ENCODE measurements around the gene CLDN11. TPM values are rescaled to one million over a fixed set of nuclear protein-coding genes. Genes with fewer than 3 reads are reported as not detected.

CLDN11 gene
- 77.5 and 185 TPM in 2 replicates for total RNA-seq

DNA sequence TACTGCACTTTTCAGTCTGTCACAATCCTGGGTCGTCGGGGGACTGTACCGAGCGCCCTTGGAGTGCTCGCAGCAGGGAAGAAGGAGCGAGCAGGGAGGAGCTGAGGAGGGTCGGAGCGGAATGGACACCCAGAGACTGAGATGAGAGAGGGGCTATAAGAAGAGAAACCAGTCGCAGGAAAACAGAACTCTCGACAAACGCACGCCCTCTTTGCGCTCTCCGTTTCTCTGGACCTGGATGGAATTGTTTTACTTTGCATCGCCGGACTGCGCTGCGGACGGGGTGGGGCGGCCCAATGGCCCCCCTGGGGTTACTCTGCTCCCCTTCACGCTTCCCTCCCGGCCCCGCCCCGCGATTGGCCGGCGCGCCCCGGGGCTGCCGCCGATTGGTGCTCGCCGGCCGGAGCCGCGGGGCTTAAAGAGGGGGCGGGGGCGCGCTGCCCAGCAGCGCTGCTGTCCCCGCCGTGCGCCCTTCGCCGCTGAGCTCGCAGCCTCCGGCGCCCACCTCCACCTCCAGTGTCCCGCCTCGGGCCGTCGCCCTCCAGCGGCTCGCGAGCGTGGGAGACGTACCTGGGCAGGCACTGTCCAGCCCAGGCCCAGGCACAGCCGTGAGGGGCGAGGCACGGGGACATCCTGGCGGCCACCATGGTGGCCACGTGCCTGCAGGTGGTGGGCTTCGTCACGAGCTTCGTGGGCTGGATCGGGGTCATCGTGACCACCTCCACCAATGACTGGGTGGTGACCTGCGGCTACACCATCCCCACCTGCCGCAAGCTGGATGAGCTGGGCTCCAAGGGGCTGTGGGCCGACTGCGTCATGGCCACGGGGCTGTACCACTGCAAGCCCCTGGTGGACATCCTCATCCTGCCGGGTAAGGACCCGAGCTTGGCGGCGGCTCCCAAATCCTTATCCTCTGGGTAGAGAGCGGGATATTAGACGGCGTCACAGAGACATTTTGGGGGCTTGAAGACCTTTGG is at the start of gene CLDN11:
Gene CLDN11, plus strand, starts transcription at position 447 of the 977 bp plus-strand sequence. Its CDS starts 199 bp downstream, at position 646.
- peak in 1 of 2 donors; percentile 76 for DNase-seq (ENCODE audit: low read depth in 2 of 2)

DNA sequence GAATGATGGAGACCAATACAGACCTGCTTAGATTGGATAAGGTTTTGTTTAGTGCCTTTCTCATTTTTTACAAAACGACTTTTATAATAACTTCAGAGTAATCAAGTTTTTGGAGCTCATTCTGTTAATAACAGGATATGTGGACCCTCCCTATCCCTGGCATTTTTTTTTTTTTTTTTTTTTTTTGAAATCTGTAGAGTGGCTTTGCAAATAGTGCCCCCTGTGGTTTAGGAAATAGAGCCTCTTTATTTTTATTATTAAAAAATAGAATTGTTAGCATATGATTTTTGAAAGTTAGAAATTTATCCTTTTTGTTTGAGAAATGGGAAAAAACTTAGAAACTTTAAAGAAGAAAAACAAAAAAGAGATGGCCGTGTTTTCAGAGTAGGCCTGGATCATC is 49.7 kb upstream of the CLDN11 start:
- DNase-seq (ENCODE audit: low read depth in 2 of 2) = no peak

DNA sequence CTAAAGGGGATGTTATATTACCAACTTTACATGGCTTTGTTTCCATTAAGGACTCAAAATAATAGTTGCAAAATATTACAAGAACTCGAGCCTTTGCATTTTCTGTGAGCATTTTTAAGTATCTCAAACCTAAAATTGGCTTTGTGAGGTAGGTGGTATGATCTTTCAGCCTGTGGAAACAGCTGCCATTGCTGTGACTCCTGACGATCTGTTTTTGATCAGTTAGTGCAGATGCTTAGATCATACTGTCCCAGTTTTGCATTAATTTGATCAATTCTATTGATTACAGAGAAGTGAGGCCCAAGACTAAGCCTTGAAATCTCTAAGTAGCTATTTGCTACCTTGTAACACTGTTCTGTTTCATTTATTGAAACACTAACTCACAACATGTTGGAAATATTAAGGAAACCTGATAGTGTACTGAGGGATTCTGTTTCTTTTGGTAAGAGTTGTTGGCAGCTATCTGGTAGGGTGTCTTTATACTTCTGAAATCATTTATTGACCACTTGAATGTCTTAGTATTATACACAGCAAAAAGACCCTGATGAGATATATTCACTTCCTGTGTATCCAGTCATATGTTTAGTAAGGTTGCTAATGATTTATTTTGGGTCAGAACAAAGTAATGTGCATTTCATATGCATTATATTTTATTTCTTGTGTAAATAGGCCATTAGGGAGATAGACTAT is 46.3 kb upstream of the CLDN11 start:
- DNase-seq (ENCODE audit: low read depth in 2 of 2) = no peak

DNA sequence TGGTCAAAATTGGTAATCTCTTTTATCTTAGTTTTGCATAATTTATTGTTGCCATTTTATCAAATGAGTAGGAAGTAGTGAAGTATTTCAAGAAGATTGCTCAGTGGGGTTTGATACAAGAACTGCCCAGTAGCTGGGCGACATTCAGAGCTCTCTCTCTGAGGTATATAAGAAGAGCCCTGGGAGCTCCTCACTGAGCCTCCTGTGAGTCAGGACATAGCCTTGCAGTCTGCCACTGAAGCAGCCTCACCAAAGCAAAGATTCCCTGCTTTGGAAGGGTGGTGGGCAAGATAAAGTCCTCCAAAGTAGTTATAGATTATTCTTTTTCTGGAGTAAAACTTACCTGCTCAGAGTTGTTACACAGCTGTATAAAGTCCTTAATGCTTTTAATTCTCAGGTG is 35.1 kb upstream of the CLDN11 start:
- DNase-seq (ENCODE audit: low read depth in 2 of 2) = no peak

DNA sequence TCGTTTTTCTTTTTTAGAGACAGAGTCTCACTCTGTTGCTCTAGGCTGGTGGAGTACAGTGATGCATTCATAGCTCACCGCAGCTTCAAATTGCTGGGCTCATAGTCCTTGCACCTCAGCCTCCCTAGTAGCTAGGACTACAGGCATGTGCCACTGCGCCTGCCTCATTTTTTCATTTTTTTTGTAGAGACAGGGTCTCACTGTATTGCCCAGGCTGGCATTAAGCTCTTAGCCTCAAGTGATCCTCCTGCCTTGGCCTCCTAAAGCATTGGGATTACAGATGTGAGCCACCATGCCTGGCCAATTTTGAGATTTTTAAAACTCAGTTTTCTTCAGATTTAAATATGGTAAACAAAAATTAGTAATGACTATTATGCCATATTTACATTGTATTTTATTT is 32.2 kb upstream of the CLDN11 start:
- DNase-seq (ENCODE audit: low read depth in 2 of 2) = no peak

DNA sequence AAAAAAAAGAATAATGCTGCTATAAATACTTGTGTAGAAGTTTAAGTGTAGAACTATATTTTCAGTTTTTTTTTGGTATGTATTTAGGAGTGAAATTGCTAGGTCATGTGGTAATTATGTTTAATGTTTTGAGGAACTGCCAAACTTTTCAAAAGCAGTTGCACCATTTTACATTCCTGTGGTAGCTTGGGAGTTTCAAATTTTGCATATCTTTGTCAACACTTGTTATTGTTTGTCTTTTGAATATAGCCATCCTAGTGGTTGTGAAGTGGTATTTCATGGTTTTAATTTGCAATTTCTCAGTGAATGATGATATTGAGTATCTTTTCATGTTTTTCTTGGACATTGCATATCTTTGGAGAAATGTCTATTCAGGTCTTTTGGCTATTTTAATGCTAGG is 30.7 kb upstream of the CLDN11 start:
- no peak for DNase-seq (ENCODE audit: low read depth in 2 of 2)

DNA sequence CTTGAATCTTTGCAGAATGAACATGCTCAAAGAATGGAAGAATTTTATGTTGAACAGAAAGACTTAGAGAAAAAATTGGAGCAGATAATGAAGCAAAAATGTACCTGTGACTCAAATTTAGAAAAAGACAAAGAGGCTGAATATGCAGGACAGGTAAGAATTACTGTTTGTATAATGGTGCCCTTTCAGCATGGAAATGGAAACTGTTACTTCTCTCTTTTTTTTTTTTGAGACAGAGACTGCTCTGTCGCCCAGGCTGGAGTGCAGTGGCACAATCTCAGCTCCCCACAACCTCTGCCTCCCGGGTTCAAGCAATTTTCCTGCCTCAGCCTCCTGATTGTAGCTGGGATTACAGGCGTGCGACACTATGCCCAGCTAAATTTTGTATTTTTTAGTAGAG is 27.6 kb upstream of the CLDN11 start:
- DNase-seq (ENCODE audit: low read depth in 2 of 2) = no peak

DNA sequence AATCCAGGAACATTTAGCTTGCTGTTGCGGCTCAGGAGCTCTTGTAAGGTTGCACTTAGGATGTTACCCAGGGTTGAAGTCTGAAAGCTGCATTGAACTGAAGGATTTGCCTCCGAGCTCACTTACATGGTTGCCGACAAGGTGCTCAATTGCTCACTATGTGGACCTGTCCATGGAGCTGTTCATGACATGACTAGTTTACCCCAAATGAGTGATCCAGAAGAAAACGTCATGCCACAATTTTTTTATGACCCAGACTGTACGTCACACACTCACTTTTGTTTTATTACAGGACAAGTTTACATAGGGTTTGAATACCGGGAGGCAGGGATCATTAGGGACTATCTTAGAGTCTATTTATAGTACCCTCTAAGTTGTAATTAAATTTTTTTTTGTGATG is 21.0 kb upstream of the CLDN11 start:
- no peak for DNase-seq (ENCODE audit: low read depth in 2 of 2)

DNA sequence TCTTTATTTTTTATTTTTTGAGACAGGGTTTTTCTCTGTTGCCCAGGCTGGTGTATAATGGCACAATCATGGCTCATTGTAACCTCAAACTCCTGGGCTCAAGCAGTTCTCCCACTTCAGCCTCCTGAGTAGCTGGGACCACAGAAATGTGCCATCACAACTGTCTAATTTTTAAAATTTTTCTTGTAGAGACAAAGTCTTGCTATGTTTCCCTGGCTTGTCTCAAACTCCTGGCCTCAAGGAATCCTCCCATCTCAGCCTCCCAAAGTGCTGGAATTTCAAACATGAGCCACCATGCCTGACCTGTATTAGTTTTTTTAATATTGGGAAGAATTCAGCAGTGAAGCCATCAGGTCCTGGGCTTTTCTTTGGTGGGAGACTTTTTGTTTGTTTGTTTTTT is 13.6 kb upstream of the CLDN11 start:
- DNase-seq (ENCODE audit: low read depth in 2 of 2) = no peak

DNA sequence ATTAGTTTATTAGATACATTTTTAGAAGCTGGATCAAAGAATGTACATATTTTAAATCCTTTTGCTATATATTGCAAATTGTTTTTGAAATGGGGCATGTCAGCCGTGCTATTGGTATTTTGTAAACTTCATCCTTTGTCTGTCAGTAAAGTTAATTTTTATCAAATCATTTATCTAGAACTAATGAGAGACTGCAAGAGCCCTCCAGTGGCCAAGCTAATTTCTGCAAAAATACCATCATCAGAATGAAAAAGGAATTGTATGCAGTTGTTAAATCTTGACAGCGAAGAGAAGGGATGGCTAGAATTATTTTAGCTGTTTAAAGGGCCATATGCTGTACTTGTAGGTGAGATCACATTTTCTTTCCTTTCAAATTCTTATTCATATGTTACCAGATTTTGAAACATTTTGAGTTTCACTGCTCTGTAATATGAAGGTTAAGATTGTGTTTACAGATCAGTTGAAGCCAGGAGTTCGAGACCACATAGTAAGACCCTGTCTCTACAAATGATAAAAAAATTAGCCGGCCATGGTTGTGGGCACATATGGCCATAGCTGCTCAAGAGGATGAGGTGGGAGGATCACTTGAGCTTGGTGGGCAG is 8.1 kb upstream of the CLDN11 start:
- peak in 1 of 2 donors; percentile 44 for DNase-seq (ENCODE audit: low read depth in 2 of 2)

DNA sequence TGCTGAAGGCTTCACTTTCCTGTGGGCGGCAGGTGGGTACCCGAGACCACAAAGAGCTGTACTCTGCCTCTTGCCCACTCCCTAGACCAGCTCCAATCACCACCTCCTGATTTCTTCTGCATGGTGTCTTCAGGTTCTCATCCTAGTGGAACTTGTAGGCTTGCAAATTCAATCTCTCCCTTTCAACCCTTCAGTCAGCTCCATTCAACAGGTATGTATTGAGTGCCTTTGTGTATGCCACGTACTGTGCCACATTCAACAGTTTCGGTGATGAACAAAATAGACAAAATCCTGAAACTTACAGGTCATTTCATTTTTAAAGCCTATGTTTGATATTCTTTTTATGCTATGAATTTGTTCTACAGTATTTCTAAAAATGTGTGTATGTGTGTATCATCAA is 5.4 kb upstream of the CLDN11 start:
- no peak for DNase-seq (ENCODE audit: low read depth in 2 of 2)

DNA sequence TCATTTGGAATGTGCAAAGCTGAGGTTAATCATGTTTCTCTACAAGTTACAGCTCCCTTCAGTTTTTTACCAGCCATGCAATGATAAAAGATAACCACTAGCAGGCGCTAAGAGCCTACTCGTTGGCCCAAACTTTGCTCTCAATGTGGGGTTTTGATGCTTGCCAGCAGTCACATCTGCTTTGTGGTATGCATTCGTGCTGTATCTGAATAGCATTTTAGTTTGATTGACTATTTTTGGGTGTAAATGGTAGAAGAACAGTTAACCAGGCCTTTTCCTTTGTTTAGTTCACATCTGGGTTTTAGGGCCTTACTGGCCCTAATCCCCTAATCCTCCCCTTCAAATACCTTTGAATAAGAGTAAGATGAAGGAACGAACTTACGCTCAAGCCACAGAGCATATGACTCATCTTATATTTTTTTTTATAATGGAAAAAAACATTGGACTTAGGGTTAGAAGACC is 4.4 kb upstream of the CLDN11 start:
- peak; percentile 63 to 79 for DNase-seq (ENCODE audit: low read depth in 2 of 2)

DNA sequence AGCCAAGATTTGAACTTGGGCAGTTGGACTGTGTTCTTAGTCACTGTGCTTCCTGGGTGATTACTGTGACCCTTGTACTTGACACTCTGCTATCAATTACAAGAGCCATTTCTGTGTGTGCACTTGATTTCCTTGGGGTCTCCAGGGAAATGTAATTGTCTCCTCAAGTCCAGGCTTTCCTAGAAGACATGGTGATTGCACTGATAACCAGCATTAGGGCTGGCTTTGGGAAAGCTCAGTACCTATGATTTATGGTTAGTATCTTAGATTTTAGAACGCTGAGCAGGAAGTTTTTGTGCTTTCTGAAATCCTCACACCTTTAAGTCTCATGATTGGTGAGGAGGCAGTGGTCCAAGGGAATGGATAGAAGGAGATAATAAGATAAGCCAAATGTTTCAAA is 1.6 kb upstream of the CLDN11 start:
- no peak for DNase-seq (ENCODE audit: low read depth in 2 of 2)

DNA sequence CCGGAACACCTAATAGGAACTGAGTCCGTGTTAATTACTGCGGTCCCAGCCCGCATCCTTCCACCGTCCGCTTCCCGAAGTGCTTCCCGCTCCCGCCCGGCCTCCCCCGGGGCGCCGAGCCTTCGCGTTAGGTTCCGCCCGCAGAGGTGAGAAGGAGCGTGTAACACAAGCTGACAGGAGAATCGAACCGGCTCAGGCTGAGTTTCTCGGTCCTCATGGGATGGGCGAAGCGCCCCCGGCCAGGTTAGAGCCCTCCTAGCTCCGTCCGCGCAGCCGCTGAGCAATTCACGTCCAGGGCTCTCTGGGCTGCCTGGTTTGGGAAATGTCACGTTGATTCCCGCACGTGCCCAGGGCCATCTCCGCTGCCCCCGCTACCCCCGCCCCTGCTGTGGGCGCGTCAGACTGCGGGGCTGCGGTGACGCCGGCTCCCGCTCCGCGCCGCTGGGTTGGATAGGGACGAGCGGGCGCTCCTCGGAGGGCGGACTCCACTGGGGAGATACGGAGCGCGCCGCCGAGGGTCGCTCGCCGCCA is 954 bp downstream of the CLDN11 start:
- peak in 1 of 2 donors; percentile 75 for DNase-seq (ENCODE audit: low read depth in 2 of 2)

DNA sequence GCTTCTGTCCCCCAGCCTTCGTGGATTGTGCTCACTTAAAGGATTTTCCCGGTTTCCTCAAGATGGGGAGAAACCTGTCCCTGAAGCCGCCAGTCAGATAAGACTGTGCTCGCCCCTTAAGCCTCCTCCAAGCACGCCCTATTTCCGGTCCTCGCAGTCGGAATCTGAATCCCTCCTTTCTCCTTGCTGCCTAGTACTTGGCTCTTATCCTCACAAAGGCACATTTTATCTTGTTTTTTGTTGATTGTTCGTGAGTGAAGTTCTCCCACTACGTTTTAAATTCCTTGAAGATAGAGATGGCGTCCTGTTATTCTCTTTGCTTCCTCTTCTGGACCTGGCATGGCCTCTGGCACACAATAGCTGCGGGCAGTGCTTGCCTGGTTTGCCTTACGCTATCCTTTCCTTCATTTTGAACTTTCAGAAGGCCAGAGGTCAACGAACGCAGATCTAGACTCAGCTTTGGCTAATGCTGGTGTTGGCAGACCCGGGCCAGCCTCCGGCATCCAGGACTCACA is 1.7 kb downstream of the CLDN11 start:
- DNase-seq (ENCODE audit: low read depth in 2 of 2) = peak in 1 of 2 donors; percentile 45

DNA sequence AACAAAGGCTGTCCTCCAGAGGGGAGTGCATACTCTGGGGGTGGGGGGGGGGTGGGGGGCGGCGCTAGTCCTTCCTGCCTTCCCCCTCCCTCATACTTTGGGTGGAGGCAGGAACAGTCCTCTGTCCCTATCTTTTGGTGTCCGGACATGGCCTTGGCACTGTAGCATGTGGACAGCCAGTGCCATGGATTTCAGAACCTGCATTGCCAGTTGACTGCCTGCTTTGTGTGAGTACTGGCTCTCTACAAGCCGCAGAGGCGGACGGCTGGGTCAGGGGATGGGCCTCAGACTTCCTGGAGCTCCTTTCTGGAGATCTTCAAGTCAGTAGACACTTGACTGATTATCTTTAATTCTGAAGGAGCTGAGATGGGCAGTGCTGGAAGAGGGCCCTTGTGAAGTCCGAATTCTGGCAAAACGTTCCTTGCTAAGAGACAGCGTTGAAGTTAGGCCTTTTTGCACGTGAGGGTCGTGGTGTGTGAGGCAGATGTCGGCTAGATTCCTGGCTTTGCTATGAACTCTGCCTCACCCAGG is 2.5 kb downstream of the CLDN11 start:
- DNase-seq (ENCODE audit: low read depth in 2 of 2) = peak in 1 of 2 donors; percentile 58

DNA sequence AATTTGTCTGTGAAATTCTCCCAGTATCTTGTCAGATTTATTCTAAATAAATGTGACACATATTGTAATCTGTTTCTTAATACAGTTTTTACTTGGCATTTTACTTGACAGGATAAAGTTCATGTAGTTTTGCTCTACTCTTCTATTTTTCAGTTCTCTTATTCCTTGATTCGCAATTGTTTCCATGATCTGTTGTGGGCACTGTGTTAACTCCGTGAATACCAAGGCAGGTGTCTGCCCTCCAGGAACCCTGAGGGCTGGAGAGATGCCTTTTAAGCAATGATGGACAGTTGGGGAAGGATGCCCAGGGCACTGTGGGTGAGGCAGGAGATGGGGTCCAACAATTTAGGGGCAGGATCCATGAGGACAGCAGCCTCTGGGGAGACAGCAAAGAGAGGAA is 3.1 kb downstream of the CLDN11 start:
- no peak for DNase-seq (ENCODE audit: low read depth in 2 of 2)

DNA sequence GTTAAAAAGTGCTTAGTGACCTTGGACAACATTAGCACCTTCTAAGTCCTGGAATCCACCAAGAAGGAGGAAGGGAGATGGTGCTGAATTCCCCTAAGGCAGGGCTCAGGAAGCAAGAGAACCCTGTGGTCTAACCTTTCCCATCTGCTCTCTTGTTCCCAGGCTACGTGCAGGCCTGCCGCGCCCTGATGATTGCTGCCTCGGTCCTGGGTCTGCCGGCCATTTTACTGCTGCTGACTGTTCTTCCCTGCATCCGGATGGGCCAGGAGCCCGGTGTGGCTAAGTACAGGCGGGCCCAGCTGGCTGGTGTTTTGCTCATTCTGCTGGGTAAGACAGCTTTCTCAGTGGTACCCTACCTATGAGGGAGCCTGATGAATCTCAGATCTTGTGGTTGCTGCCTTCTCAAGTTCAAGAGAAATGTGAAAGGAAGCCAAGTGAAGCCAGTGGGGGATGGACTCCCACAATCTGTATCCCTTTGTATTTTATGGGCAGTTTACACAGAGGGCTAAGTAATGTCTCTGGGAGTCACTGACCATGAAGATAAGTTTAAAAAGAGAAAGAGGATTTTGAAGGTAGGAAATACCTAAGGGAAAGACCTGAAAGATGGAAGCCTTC is 4.4 kb downstream of the CLDN11 start:
- peak in 1 of 2 donors; percentile 75 for DNase-seq (ENCODE audit: low read depth in 2 of 2)

DNA sequence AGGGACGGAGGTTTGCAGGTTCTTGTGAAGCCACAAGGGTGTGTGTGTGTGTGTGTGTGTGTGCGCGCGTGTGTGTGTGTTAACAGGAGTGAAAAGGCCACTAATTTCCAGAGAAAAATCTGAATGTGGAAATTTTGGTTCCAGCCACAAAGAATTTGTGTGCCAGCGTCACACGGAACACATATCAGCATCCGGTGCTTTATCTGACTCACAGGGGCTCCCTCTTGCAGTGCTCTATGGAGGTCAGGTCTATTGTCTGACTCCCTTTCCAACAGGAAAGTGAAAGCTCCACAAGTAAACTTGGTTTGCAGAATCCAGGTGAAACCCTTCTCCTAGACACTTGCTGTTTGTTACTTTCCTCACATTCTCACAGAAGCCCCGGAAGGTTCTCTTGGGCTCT is 6.2 kb downstream of the CLDN11 start:
- DNase-seq (ENCODE audit: low read depth in 2 of 2) = peak; percentile 88 to 91

DNA sequence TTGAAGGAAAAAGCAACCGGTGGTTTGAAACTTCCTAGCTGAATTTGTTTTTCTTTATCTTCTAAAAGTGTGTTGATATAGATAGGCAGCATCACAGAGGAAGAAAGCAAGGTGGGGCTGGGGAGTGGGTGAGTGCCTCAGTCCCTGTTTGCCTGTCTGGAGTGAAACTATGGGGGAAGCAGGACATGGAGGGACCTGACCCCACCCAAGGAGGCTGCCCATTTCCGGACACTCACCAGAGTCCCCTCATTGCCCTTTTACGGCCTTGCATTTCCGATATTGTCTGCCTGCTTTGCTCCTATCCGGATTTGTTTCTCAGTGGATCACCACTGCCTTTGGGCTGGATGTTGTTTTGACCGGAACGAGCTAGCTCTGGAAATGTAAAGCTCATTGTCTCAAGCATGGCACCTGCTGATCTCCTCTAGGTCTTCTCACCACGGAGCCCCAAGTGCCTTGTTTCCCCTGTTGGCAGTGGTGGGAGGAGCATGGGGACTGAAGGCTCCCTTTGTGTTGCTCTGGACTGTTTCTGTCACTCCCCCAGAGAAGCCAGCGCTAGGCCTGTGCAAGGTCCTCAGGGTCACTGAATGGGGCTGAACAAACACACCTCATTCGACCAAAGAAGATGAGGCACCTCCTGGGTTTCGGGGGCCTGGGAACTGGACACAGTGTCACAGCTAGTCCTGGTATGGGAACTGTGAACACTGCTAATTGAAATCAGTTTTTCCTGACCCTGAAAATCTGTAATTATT is 7.0 kb downstream of the CLDN11 start:
- DNase-seq (ENCODE audit: low read depth in 2 of 2) = peak in 1 of 2 donors; percentile 48

Measured in dermis microvascular lymphatic vessel endothelial cell (primary cell).